K562 (cell line): ENCODE data around the gene PTPRU. TPM values are rescaled to one million over a fixed set of nuclear protein-coding genes. Genes with fewer than 3 reads are reported as not detected.

Experiments used
- CBFA2T2 ChIP-seq: fragments of 450-650 bp; conservative IDR thresholded peaks from 2 replicates; pipeline ENCODE4 v1.6.1; 2017; ENCODE audit warnings: mild to moderate bottlenecking
- ELF4 ChIP-seq: fragments of 450-650 bp; formaldehyde crosslinking; IDR thresholded peaks from 2 replicates; pipeline ENCODE4 v1.4.0; 2022; ENCODE audit warnings: missing genetic modification characterization
- GTF2E2 ChIP-seq: fragments of 200-800 bp; sonication (Bioruptor generic); IDR thresholded peaks from 2 replicates; pipeline ENCODE4 v1.6.1; 2016; ENCODE audit warnings: missing genetic modification characterization, missing compliant biosample characterization
- SPI1 ChIP-seq: IDR thresholded peaks from 2 replicates; pipeline ENCODE4 v1.6.1; 2011; ENCODE audit warnings: low read depth, low read length, control low read depth, borderline replicate concordance
- STAT5B ChIP-seq: fragments of 250-450 bp; sonication (Bioruptor Pico); IDR thresholded peaks from 2 replicates; pipeline ENCODE4 v1.8.0; 2021; ENCODE audit warnings: mild to moderate bottlenecking, inconsistent platforms
- ZNF175 ChIP-seq: fragments of 200-800 bp; sonication (Bioruptor generic); IDR thresholded peaks from 2 replicates; pipeline ENCODE4 v1.6.1; 2016; ENCODE audit warnings: low read depth, mild to moderate bottlenecking, missing genetic modification characterization, missing compliant biosample characterization
- ZNF23 ChIP-seq: fragments of 250-450 bp; sonication (Bioruptor Pico); IDR thresholded peaks from 2 replicates; pipeline ENCODE4 v1.4.0; 2020; ENCODE audit warnings: mild to moderate bottlenecking
- ZNF551 ChIP-seq: fragments of 250-450 bp; sonication (Bioruptor Pico); IDR thresholded peaks from 2 replicates; pipeline ENCODE4 v1.5.0; 2021; ENCODE audit warnings: mild to moderate bottlenecking, moderate library complexity
- polyA plus RNA-seq, 8 experiments: library from polyadenylated mRNA; depleted of rRNA in 4 of 8; stranded (reverse) in 5 of 8; unstranded in 3 of 8; fragments of >200 nt; fragmentation: Nextera tagmentation in 2 of 8; fragmentation: Illumina TruSeq in 1 of 8; extraction: Ambion mirVana in 2 of 8; extraction: Trizol in 1 of 8; gene quantifications; 2 replicates each; pipeline versions ENCODE4 v1.2.1 to v1.2.3, GENCODE V29; 2011 to 2014; ENCODE audit warnings: inconsistent platforms in 1 of 8, missing spikeins in 1 of 8
- total RNA-seq, 7 experiments: library from RNA; depleted of rRNA in 6 of 7; stranded (reverse); fragments of >200 nt in 6 of 7; fragmentation: Illumina TruSeq in 2 of 7; extraction: Trizol in 2 of 7; gene quantifications; 2 replicates each; pipeline versions ENCODE4 v1.2.1 to v1.2.3, GENCODE V29; 2011 to 2021; ENCODE audit warnings: low replicate concordance in 1 of 7
- TF ChIP-seq, protein P1 (sequence below): fragments of 250-450 bp; sonication (Bioruptor Pico); IDR thresholded peaks from 2 replicates; pipeline ENCODE4 v1.4.0; 2020; ENCODE audit warnings: mild to moderate bottlenecking, moderate library complexity
- TF ChIP-seq, protein P2 (sequence below): fragments of 250-450 bp; sonication (Bioruptor Pico); IDR thresholded peaks from 2 replicates; pipeline ENCODE4 v1.4.0; 2020; ENCODE audit warnings: mild to moderate bottlenecking, moderate library complexity
- TF ChIP-seq, protein P3 (sequence below): fragments of 450-650 bp; IDR thresholded peaks from one replicate; pipeline ENCODE4 v1.6.1; 2018; ENCODE audit warnings: mild to moderate bottlenecking, moderate library complexity; ENCODE audit not compliant: partially characterized antibody
- TF ChIP-seq, protein P4 (sequence below): fragments of 150-350 bp; conservative IDR thresholded peaks from 2 replicates; pipeline ENCODE4 v1.6.1; 2014; ENCODE audit warnings: low read length
- TF ChIP-seq, protein P5 (sequence below): fragments of 450-650 bp; IDR thresholded peaks from 2 replicates; pipeline ENCODE4 v1.6.1; 2016
- TF ChIP-seq, protein P6 (sequence below): IDR thresholded peaks from 2 replicates; pipeline ENCODE4 v1.6.1; 2011; ENCODE audit warnings: borderline replicate concordance, low read depth, mild to moderate bottlenecking, moderate library complexity, low read length; ENCODE audit not compliant: insufficient read depth, poor library complexity, severe bottlenecking

PTPRU gene
- total and polyA plus RNA-seq, 9 of the 15 experiments (the other 6 are each of a cell fraction or from before 2014, with no cell fraction given): 0.01 to 2.9 (median 1.0) TPM

DNA sequence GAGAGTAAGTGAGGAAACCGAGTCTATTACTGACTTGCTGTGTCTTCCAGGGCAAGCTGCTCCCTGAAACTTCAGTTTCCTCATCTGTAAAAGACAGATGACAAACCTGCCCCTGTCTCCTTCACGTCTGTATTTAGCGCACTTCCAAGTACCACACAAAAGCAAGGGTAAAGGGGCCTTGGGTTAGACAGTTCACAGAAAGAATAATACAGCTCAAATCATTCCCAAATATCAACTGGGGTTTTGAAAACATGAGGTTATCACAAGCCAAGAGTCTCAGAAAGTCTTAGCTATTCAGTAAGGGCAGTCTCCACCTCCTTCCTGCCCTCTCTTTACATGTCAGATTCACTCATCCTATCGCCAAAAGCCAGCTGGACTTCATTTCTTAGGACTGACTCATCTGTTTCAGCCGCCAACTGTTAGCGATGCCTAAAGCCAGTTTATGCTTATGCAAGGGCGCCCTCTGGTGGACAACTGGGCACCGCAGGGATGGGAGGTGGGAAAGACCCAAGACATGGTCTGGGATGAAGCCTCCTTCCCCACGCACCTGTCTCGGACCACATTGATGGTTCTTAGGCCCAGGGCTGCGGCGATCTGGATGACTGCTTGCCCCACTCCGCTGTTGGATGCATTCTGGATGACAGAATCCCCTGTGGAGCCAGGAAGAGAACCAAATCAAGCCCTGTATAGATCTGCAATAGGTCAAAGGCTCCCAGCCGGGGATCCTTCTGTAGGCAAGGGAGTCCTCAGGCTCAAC lies 33.6 kb upstream of the PTPRU start (continued):
- TF ChIP-seq, protein P1, sequence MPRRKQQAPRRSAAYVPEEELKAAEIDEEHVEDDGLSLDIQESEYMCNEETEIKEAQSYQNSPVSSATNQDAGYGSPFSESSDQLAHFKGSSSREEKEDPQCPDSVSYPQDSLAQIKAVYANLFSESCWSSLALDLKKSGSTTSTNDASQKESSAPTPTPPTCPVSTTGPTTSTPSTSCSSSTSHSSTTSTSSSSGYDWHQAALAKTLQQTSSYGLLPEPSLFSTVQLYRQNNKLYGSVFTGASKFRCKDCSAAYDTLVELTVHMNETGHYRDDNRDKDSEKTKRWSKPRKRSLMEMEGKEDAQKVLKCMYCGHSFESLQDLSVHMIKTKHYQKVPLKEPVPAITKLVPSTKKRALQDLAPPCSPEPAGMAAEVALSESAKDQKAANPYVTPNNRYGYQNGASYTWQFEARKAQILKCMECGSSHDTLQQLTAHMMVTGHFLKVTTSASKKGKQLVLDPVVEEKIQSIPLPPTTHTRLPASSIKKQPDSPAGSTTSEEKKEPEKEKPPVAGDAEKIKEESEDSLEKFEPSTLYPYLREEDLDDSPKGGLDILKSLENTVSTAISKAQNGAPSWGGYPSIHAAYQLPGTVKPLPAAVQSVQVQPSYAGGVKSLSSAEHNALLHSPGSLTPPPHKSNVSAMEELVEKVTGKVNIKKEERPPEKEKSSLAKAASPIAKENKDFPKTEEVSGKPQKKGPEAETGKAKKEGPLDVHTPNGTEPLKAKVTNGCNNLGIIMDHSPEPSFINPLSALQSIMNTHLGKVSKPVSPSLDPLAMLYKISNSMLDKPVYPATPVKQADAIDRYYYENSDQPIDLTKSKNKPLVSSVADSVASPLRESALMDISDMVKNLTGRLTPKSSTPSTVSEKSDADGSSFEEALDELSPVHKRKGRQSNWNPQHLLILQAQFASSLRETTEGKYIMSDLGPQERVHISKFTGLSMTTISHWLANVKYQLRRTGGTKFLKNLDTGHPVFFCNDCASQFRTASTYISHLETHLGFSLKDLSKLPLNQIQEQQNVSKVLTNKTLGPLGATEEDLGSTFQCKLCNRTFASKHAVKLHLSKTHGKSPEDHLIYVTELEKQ (CRISPR knock-in tag): no peak
- peak; percentile 84 for TF ChIP-seq ZNF175 (CRISPR knock-in tag)
- TF ChIP-seq GTF2E2: no peak
- TF ChIP-seq ZNF23 (CRISPR knock-in tag): 0 out of 2 replicates have a peak, but pooled peaks have one; percentile 7
- peak; percentile 84 for TF ChIP-seq CBFA2T2
- TF ChIP-seq, protein P2, sequence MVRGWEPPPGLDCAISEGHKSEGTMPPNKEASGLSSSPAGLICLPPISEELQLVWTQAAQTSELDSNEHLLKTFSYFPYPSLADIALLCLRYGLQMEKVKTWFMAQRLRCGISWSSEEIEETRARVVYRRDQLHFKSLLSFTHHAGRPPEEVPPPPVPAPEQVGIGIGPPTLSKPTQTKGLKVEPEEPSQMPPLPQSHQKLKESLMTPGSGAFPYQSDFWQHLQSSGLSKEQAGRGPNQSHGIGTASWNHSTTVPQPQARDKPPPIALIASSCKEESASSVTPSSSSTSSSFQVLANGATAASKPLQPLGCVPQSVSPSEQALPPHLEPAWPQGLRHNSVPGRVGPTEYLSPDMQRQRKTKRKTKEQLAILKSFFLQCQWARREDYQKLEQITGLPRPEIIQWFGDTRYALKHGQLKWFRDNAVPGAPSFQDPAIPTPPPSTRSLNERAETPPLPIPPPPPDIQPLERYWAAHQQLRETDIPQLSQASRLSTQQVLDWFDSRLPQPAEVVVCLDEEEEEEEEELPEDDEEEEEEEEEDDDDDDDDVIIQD (CRISPR knock-in tag): no peak
- TF ChIP-seq, protein P3, sequence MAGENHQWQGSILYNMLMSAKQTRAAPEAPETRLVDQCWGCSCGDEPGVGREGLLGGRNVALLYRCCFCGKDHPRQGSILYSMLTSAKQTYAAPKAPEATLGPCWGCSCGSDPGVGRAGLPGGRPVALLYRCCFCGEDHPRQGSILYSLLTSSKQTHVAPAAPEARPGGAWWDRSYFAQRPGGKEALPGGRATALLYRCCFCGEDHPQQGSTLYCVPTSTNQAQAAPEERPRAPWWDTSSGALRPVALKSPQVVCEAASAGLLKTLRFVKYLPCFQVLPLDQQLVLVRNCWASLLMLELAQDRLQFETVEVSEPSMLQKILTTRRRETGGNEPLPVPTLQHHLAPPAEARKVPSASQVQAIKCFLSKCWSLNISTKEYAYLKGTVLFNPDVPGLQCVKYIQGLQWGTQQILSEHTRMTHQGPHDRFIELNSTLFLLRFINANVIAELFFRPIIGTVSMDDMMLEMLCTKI: no peak
- TF ChIP-seq, protein P4, sequence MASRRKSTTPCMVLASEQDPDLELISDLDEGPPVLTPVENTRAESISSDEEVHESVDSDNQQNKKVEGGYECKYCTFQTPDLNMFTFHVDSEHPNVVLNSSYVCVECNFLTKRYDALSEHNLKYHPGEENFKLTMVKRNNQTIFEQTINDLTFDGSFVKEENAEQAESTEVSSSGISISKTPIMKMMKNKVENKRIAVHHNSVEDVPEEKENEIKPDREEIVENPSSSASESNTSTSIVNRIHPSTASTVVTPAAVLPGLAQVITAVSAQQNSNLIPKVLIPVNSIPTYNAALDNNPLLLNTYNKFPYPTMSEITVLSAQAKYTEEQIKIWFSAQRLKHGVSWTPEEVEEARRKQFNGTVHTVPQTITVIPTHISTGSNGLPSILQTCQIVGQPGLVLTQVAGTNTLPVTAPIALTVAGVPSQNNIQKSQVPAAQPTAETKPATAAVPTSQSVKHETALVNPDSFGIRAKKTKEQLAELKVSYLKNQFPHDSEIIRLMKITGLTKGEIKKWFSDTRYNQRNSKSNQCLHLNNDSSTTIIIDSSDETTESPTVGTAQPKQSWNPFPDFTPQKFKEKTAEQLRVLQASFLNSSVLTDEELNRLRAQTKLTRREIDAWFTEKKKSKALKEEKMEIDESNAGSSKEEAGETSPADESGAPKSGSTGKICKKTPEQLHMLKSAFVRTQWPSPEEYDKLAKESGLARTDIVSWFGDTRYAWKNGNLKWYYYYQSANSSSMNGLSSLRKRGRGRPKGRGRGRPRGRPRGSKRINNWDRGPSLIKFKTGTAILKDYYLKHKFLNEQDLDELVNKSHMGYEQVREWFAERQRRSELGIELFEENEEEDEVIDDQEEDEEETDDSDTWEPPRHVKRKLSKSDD: no peak
- TF ChIP-seq, protein P5, sequence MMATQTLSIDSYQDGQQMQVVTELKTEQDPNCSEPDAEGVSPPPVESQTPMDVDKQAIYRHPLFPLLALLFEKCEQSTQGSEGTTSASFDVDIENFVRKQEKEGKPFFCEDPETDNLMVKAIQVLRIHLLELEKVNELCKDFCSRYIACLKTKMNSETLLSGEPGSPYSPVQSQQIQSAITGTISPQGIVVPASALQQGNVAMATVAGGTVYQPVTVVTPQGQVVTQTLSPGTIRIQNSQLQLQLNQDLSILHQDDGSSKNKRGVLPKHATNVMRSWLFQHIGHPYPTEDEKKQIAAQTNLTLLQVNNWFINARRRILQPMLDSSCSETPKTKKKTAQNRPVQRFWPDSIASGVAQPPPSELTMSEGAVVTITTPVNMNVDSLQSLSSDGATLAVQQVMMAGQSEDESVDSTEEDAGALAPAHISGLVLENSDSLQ: peak; percentile 87
- peak; percentile 81 for TF ChIP-seq ELF4
- TF ChIP-seq ZNF551 (CRISPR knock-in tag): no peak
- no peak for TF ChIP-seq STAT5B (CRISPR knock-in tag)
- no peak for TF ChIP-seq SPI1
- TF ChIP-seq, protein P6, sequence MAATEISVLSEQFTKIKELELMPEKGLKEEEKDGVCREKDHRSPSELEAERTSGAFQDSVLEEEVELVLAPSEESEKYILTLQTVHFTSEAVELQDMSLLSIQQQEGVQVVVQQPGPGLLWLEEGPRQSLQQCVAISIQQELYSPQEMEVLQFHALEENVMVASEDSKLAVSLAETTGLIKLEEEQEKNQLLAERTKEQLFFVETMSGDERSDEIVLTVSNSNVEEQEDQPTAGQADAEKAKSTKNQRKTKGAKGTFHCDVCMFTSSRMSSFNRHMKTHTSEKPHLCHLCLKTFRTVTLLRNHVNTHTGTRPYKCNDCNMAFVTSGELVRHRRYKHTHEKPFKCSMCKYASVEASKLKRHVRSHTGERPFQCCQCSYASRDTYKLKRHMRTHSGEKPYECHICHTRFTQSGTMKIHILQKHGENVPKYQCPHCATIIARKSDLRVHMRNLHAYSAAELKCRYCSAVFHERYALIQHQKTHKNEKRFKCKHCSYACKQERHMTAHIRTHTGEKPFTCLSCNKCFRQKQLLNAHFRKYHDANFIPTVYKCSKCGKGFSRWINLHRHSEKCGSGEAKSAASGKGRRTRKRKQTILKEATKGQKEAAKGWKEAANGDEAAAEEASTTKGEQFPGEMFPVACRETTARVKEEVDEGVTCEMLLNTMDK: peak; percentile 77
